ENCODE data around the gene PIK3CB.

- TF ChIP-seq EP300 (IDR thresholded peaks at IDR 0.05): no peak
- TF ChIP-seq CTCF (IDR thresholded peaks at IDR 0.05): no peak
- TF ChIP-seq POLR2AphosphoS5 (IDR thresholded peaks at IDR 0.05): no peak
- TF ChIP-seq POLR2A (IDR thresholded peaks at IDR 0.05): no peak
These were observed 188.7 kb downstream of the PIK3CB start for GRCh38 chr3:138646008-138646407.
